SH-SY5Y (cell line): ENCODE data around the gene TXNDC2.

Experiments used
- GATA2 ChIP-seq: IDR thresholded peaks from 2 replicates; pipeline ENCODE4 v1.6.1; 2011; ENCODE audit warnings: mild to moderate bottlenecking, low read depth, low read length
- GATA3 ChIP-seq: IDR thresholded peaks from 2 replicates; pipeline ENCODE4 v1.6.1; 2011; ENCODE audit warnings: low read depth, mild to moderate bottlenecking, low read length, moderate library complexity

DNA sequence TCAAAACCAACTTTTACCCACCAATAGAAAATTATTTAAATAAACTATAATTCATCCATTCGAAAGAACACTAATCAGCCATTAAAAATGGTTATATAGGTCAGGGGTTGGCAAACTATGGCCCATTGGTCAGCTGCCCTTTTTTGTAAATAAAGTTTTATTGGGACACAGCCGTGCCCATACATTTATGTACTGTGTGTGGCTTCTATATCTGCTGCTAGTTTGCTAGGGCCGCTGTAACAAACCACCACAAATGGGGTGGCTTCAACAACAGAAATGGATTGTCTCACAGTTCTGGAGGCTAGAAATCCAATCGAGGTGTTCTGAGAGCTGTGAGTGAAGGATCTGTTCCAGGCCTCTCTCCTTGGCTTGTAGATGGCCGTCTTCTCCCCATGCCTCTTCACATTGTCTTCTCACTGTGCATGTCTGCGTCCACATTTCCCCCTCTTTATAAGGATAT lies 7.0 kb upstream of the TXNDC2 start:
- no peak for TF ChIP-seq GATA2
- TF ChIP-seq GATA3, result no peak
